GM12878 (cell line): ENCODE measurements around the gene SPRED3. TPM values are rescaled to one million over a fixed set of nuclear protein-coding genes. Genes with fewer than 3 reads are reported as not detected.

Source experiments
- ATAC-seq: fragments of 200-7000 bp; cut with Tn5 transposase; 3 replicates; pipeline ENCODE4 v1.9.1; 2020; ENCODE audit warnings: mild to moderate bottlenecking, moderate library complexity
- BruUV-seq: library from RNA; stranded (reverse); fragments of 400-500 nt; replicated peaks from 2 replicates; lab custom pipeline; 2021; lab: Mats Ljungman, UMichigan
- CTCF ChIA-PET: fragments of 300-600 bp; sonication (Branson Sonifier 250); formaldehyde crosslinking; extraction: SDS; loops from one replicate; lab custom pipeline; 2021; ENCODE audit warnings: inconsistent platforms; lab: Yijun Ruan, JAX
- POLR2A ChIA-PET: fragments of 350-600 bp; formaldehyde crosslinking; extraction: SDS; loops from one replicate; lab custom pipeline; 2021; ENCODE audit warnings: inconsistent platforms; lab: Charles Lee
- RAD21 ChIA-PET: fragments of 300-600 bp; sonication (Branson Sonifier 250); formaldehyde crosslinking; loops from one replicate; lab custom pipeline; 2023; ENCODE audit warnings: antibody characterized with exemption; ENCODE audit not compliant: unreplicated experiment; lab: Charles Lee
- SMC1A ChIA-PET: fragments of 300-600 bp; sonication (Branson Sonifier 250); formaldehyde crosslinking; loops from one replicate; lab custom pipeline; 2023; ENCODE audit not compliant: unreplicated experiment, uncharacterized antibody; lab: Charles Lee
- DNase-seq: peaks from one replicate; pipeline ENCODE4 v3.0.0-alpha.2; 2011; ENCODE audit warnings: low read depth, low spot score
- FAIRE-seq: peaks from 3 replicates; lab custom pipeline; 2011; peaks lifted over from hg19 to GRCh38; lab: Jason Lieb, UNC
- H2AFZ ChIP-seq: 2 replicates; pipeline ENCODE4 v1.6.0; 2011; ENCODE audit warnings: low read depth, low read length, control low read depth; ENCODE audit not compliant: control insufficient read depth
- H3K27ac ChIP-seq: 2 replicates; pipeline ENCODE4 v1.5.1; 2011; ENCODE audit warnings: control low read depth; ENCODE audit not compliant: control insufficient read depth, insufficient read depth
- H3K27me3 ChIP-seq, 2 experiments: replicated peaks in 1 of 2; 2 replicates each; pipeline versions ENCODE4 v1.6.0 to v1.6.1; 2011; ENCODE audit warnings: low read length in 1 of 2; ENCODE audit not compliant: control insufficient read depth in 2 of 2, insufficient read depth in 2 of 2
- H3K36me3 ChIP-seq, 2 experiments: 2 replicates each; pipeline ENCODE4 v1.5.1; 2011; ENCODE audit warnings: low read length in 1 of 2; ENCODE audit not compliant: control insufficient read depth in 2 of 2, insufficient read depth in 2 of 2
- H3K4me1 ChIP-seq: 2 replicates; pipeline ENCODE4 v1.6.1; 2011; ENCODE audit warnings: mild to moderate bottlenecking, low read length, moderate library complexity, mixed read lengths; ENCODE audit not compliant: control insufficient read depth, insufficient read depth
- H3K4me2 ChIP-seq: 2 replicates; pipeline ENCODE4 v1.6.0; 2011; ENCODE audit warnings: control low read depth; ENCODE audit not compliant: control insufficient read depth, insufficient read depth
- H3K4me3 ChIP-seq: fragments of 200-600 bp; sonication (generic); 2 replicates; pipeline ENCODE4 v1.5.1; 2016
- H3K79me2 ChIP-seq: 2 replicates; pipeline ENCODE4 v1.6.0; 2011; ENCODE audit warnings: low read length; ENCODE audit not compliant: control insufficient read depth, insufficient read depth
- H3K9ac ChIP-seq: 2 replicates; pipeline ENCODE4 v1.8.0; 2011; ENCODE audit warnings: low read length, control low read depth, mixed read lengths; ENCODE audit not compliant: control insufficient read depth, insufficient read depth
- H3K9me3 ChIP-seq: replicated peaks from 3 replicates; pipeline ENCODE4 v1.5.1; 2011; ENCODE audit warnings: mild to moderate bottlenecking, low read length; ENCODE audit not compliant: control insufficient read depth, insufficient read depth
- H4K20me1 ChIP-seq: 2 replicates; pipeline ENCODE4 v1.6.0; 2011; ENCODE audit not compliant: control insufficient read depth, insufficient read depth
- CHD1 ChIP-seq: IDR thresholded peaks from 2 replicates; pipeline ENCODE4 v1.6.1; 2012; ENCODE audit warnings: low read depth, low read length, improper control_type of control experiment
- HDAC6 ChIP-seq: fragments of 200-600 bp; sonication (generic); IDR thresholded peaks from one replicate; pipeline ENCODE4 v1.8.0; 2017; ENCODE audit warnings: antibody characterized with exemption; ENCODE audit not compliant: unreplicated experiment
- NFYA ChIP-seq: IDR thresholded peaks from 2 replicates; pipeline ENCODE4 v1.6.1; 2011; ENCODE audit warnings: low read depth, mild to moderate bottlenecking, low read length, improper control_type of control experiment, borderline replicate concordance
- YY1 ChIP-seq: IDR thresholded peaks from 2 replicates; pipeline ENCODE4 v1.6.1; 2011; ENCODE audit warnings: low read depth, mild to moderate bottlenecking, low read length
- ZNF24 ChIP-seq: fragments of 450-650 bp; IDR thresholded peaks from 2 replicates; pipeline ENCODE4 v1.6.1; 2017; ENCODE audit warnings: antibody characterized with exemption, mild to moderate bottlenecking
- WGBS: methylation state at CpG from one replicate; pipeline ENCODE4 v1.1.6; 2016; ENCODE audit warnings: low lambda C conversion rate; ENCODE audit not compliant: insufficient replicate concordance, insufficient coverage; ENCODE audit errors: missing lambda C conversion rate; 5-methylcytosine and 5-hydroxymethylcytosine counted together
- in situ Hi-C: fragments of 300-500 bp; cut with MboI; formaldehyde crosslinking; loops from 9 replicates; pipeline ENCODE4 v1.14.3; 2018; ENCODE audit warnings: mixed read lengths
- intact Hi-C: fragments of 100-400 bp; cut with micrococcal nuclease; formaldehyde crosslinking; loops from one replicate; pipeline ENCODE4 v1.14.2; 2022; ENCODE audit not compliant: unreplicated experiment
- polyA plus RNA-seq, 11 experiments: library from polyadenylated mRNA; depleted of rRNA in 4 of 11; unstranded in 6 of 11; stranded (reverse) in 5 of 11; fragments of >200 nt; fragmentation: Nextera tagmentation in 4 of 11; fragmentation: Illumina TruSeq in 1 of 11; extraction: Ambion mirVana in 4 of 11; extraction: Trizol in 1 of 11; gene quantifications; 1 replicate in 1 of 11; 2 replicates in 10 of 11; pipeline versions ENCODE4 v1.2.1 to v1.2.3, GENCODE V29; 2011 to 2016; ENCODE audit warnings: inconsistent platforms in 2 of 11, missing spikeins in 2 of 11, low read depth in 1 of 11
- total RNA-seq, 4 experiments: library from RNA; depleted of rRNA in 3 of 4; stranded (reverse); fragments of >200 nt in 3 of 4; fragmentation: Illumina TruSeq in 1 of 4; extraction: Trizol in 1 of 4; gene quantifications; 2 replicates each; pipeline versions ENCODE4 v1.2.1 to v1.2.3, GENCODE V29; 2013 to 2021
- TF ChIP-seq, protein P1 (sequence below): fragments of 450-650 bp; IDR thresholded peaks from 2 replicates; pipeline ENCODE4 v1.6.1; 2017; ENCODE audit warnings: mild to moderate bottlenecking, moderate library complexity

SPRED3 gene
- total and polyA plus RNA-seq, 10 of the 15 experiments (the other 5 are each of a cell fraction or from before 2014, with no cell fraction given), result 0.09 to 1.5 (median 0.31) TPM; not detected in 2

DNA sequence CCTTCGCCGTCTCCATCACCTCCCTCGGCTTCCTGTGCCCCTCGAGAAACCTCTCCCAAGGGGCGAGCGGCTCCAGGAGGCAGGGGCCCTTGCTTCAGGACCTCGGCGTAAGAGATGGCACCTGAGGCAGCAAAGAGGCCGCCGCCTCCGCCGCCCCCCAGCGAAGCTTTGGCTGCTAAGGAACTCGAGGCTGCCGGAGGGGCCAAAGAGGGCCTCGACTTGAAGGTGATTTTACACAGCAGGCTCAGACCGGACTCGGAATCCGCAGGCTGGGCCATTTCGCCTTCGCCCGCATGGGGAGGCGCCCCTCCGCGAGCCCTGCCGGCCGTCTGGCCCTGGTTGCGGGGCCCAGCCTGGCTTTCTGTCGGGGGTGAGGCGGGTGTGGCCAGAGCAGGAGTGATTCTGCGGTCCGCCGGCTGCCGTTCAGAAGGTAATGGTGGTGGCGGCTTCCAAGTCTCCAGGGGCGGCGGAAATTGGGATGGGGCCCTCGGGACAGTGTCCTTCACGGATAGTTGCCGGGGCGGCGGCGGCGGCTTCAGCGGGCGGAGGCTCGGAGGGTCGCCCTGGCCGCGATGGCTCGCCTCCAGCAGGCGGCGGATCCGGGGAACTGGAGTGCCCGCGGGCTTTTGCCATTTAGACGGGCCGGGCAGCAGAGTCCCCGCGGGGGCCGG lies 2.1 kb upstream of the SPRED3 start:
- SMC1A ChIA-PET, result no interaction called here
- Histone ChIP-seq H3K4me1 (peaks cover 12% of the 10 kb centered on the region), H3K4me2 (no peak overlapping the region; the same call in 1 of the 2 replicates), H2AFZ (no peak overlapping the region), H3K27ac (no peak overlapping the region), H3K9me3 (no peaks in the 10 kb centered on the region), H4K20me1 (no peaks in the 10 kb centered on the region; the same call in 1 of the 2 replicates), H3K4me3 (no peak overlapping the region), H3K9ac (no peak overlapping the region), H3K27me3 (no peaks in the 10 kb centered on the region; a peak in 1 of 4 replicates), H3K79me2 (no peaks in the 10 kb centered on the region), H3K36me3 (peaks cover 6 to 10% of the 10 kb centered on the region in 2 experiments; a peak in 3 of 4 replicates)
- no peak for TF ChIP-seq YY1
- no peak for TF ChIP-seq ZNF24
- TF ChIP-seq, protein P1, sequence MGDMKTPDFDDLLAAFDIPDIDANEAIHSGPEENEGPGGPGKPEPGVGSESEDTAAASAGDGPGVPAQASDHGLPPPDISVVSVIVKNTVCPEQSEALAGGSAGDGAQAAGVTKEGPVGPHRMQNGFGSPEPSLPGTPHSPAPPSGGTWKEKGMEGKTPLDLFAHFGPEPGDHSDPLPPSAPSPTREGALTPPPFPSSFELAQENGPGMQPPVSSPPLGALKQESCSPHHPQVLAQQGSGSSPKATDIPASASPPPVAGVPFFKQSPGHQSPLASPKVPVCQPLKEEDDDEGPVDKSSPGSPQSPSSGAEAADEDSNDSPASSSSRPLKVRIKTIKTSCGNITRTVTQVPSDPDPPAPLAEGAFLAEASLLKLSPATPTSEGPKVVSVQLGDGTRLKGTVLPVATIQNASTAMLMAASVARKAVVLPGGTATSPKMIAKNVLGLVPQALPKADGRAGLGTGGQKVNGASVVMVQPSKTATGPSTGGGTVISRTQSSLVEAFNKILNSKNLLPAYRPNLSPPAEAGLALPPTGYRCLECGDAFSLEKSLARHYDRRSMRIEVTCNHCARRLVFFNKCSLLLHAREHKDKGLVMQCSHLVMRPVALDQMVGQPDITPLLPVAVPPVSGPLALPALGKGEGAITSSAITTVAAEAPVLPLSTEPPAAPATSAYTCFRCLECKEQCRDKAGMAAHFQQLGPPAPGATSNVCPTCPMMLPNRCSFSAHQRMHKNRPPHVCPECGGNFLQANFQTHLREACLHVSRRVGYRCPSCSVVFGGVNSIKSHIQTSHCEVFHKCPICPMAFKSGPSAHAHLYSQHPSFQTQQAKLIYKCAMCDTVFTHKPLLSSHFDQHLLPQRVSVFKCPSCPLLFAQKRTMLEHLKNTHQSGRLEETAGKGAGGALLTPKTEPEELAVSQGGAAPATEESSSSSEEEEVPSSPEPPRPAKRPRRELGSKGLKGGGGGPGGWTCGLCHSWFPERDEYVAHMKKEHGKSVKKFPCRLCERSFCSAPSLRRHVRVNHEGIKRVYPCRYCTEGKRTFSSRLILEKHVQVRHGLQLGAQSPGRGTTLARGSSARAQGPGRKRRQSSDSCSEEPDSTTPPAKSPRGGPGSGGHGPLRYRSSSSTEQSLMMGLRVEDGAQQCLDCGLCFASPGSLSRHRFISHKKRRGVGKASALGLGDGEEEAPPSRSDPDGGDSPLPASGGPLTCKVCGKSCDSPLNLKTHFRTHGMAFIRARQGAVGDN, result no peak
- TF ChIP-seq NFYA, result no peak
- no peak for TF ChIP-seq HDAC6
- TF ChIP-seq CHD1, result no peak
- DNase-seq (no peak), ATAC-seq (no peak), FAIRE-seq (no peak)
- RAD21 ChIA-PET, result no interaction called here
- intact Hi-C loops (loop anchor here (5.0 kb wide), 1 partner anchor 154 kb away; no protein-coding TSS in a partner anchor), in situ Hi-C loops (no loop called here)
- WGBS, result 76% methylated on average over 57 of the region's 61 CpGs
- CTCF ChIA-PET, result no interaction called here
- BruUV-seq, result no TSS peak
- POLR2A ChIA-PET, result interaction anchor here (1.4 kb wide), 1 partner anchor 16 kb away, joined by 5 read pairs; the partner anchor contains the start of gene FAM98C
